Cerebellar cortex (tissue), 1 donor: ENCODE data around the gene IKZF1.
A peak's percentile ranks its signal among the peaks of the same experiment; 100 is the strongest.

Experiments used
- DNase-seq: peaks from one replicate; pipeline ENCODE4 v3.0.0-alpha.2; 2015; ENCODE audit warnings: low spot score

IKZF1 gene

GRCh38 chr7:50412973-50413372, 108.5 kb downstream of the IKZF1 start:
- no peak for DNase-seq

- DNase-seq: no peak
Observed at GRCh38 chr7:50413561-50413960, 109.0 kb downstream of the IKZF1 start.

GRCh38 chr7:50415844-50416364, 111.4 kb downstream of the IKZF1 start:
- no peak for DNase-seq

- DNase-seq: no peak
Observed at GRCh38 chr7:50416527-50417182, 112.1 kb downstream of the IKZF1 start.

- DNase-seq: peak; percentile 63
Observed at GRCh38 chr7:50418086-50418515, 113.6 kb downstream of the IKZF1 start.

GRCh38 chr7:50418526-50419290, 114.2 kb downstream of the IKZF1 start:
- no peak for DNase-seq

- DNase-seq: no peak
Observed at GRCh38 chr7:50421043-50421442, 116.5 kb downstream of the IKZF1 start.

- DNase-seq: no peak
Observed at GRCh38 chr7:50422858-50423257, 118.3 kb downstream of the IKZF1 start.

GRCh38 chr7:50423860-50424259, 119.3 kb downstream of the IKZF1 start:
- no peak for DNase-seq

GRCh38 chr7:50425318-50425717, 120.8 kb downstream of the IKZF1 start:
- DNase-seq: no peak

- DNase-seq: no peak
Observed at GRCh38 chr7:50426280-50427045, 121.9 kb downstream of the IKZF1 start.

- no peak for DNase-seq
Observed at GRCh38 chr7:50427518-50427917, 123.0 kb downstream of the IKZF1 start.

- no peak for DNase-seq
Observed at GRCh38 chr7:50428911-50429310, 124.4 kb downstream of the IKZF1 start.

GRCh38 chr7:50431316-50431715, 126.8 kb downstream of the IKZF1 start:
- DNase-seq: peak; percentile 45

- DNase-seq: no peak
Observed at GRCh38 chr7:50431722-50432305, 127.3 kb downstream of the IKZF1 start.

GRCh38 chr7:50436133-50436806, 131.8 kb downstream of the IKZF1 start:
- no peak for DNase-seq

GRCh38 chr7:50446542-50446960, 142.0 kb downstream of the IKZF1 start:
- no peak for DNase-seq

GRCh38 chr7:50448823-50449222, 144.3 kb downstream of the IKZF1 start:
- no peak for DNase-seq

GRCh38 chr7:50449501-50449880, 145.0 kb downstream of the IKZF1 start:
- DNase-seq: peak; percentile 22

- peak; percentile 76 for DNase-seq
Observed at GRCh38 chr7:50449881-50450589, 145.5 kb downstream of the IKZF1 start, which contains the start of gene FIGNL1. Gene FIGNL1, minus strand, starts transcription at chr7:50450350. Its CDS starts 3,063 bp downstream, at chr7:50447287.

GRCh38 chr7:50450590-50451032, 146.1 kb downstream of the IKZF1 start:
- DNase-seq: peak; percentile 6
